WTC11 (cell line): ENCODE measurements around the gene ICA1L.

Source experiments
- CTCF ChIP-seq: fragments of 200-600 bp; IDR thresholded peaks from 2 replicates; pipeline ENCODE4 v1.8.0; 2022; ENCODE audit warnings: antibody characterized with exemption
- TEAD1 ChIP-seq: sonication (generic); formaldehyde crosslinking; IDR thresholded peaks from 2 replicates; pipeline ENCODE4 v1.8.0; 2022; ENCODE audit warnings: mild to moderate bottlenecking, missing genetic modification reagents
- TEAD4 ChIP-seq: sonication (generic); formaldehyde crosslinking; IDR thresholded peaks from 2 replicates; pipeline ENCODE4 v1.8.0; 2022; ENCODE audit warnings: mild to moderate bottlenecking, missing genetic modification reagents
- USF2 ChIP-seq: sonication (generic); formaldehyde crosslinking; IDR thresholded peaks from 2 replicates; pipeline ENCODE4 v1.8.1; 2023; ENCODE audit warnings: mild to moderate bottlenecking, missing genetic modification reagents, moderate library complexity

- TF ChIP-seq CTCF: no peak
- TF ChIP-seq TEAD1 (CRISPR knock-in tag): no peak
- TF ChIP-seq TEAD4 (CRISPR knock-in tag): no peak
- no peak for TF ChIP-seq USF2 (CRISPR knock-in tag)
Measured at GRCh38 chr2:202844656-202845055, 26.9 kb downstream of the ICA1L start.
